WERI-Rb-1 (cell line): ENCODE data around the gene TNFRSF21.

Experiments
- DNase-seq: peaks from one replicate; pipeline ENCODE4 v3.0.0-alpha.2; 2020
- H3K27ac ChIP-seq: fragments of 250-450 bp; sonication (Bioruptor Pico); 2 replicates; pipeline ENCODE4 v1.5.1; 2020; ENCODE audit warnings: mild to moderate bottlenecking, moderate library complexity
- H3K27me3 ChIP-seq: fragments of 250-450 bp; sonication (Bioruptor Pico); 2 replicates; pipeline ENCODE4 v1.5.1; 2021; ENCODE audit warnings: mild to moderate bottlenecking, low read depth, moderate library complexity; ENCODE audit not compliant: insufficient read depth, severe bottlenecking
- H3K36me3 ChIP-seq: fragments of 250-450 bp; sonication (Bioruptor Pico); 2 replicates; pipeline ENCODE4 v1.5.1; 2020; ENCODE audit warnings: mild to moderate bottlenecking, moderate library complexity
- H3K4me3 ChIP-seq: 2 replicates; pipeline ENCODE4 v1.5.1; 2011; ENCODE audit warnings: low read depth, mild to moderate bottlenecking, control low read depth, low read length
- H3K9me3 ChIP-seq: fragments of 250-450 bp; sonication (Bioruptor Pico); 2 replicates; pipeline ENCODE4 v1.5.1; 2021; ENCODE audit warnings: mild to moderate bottlenecking, moderate library complexity; ENCODE audit not compliant: severe bottlenecking
- TF ChIP-seq, protein P1 (sequence below): IDR thresholded peaks from 2 replicates; pipeline ENCODE4 v1.5.1; 2011; ENCODE audit warnings: low read depth, mild to moderate bottlenecking, control low read depth, inconsistent platforms, low read length

TNFRSF21 gene

DNA sequence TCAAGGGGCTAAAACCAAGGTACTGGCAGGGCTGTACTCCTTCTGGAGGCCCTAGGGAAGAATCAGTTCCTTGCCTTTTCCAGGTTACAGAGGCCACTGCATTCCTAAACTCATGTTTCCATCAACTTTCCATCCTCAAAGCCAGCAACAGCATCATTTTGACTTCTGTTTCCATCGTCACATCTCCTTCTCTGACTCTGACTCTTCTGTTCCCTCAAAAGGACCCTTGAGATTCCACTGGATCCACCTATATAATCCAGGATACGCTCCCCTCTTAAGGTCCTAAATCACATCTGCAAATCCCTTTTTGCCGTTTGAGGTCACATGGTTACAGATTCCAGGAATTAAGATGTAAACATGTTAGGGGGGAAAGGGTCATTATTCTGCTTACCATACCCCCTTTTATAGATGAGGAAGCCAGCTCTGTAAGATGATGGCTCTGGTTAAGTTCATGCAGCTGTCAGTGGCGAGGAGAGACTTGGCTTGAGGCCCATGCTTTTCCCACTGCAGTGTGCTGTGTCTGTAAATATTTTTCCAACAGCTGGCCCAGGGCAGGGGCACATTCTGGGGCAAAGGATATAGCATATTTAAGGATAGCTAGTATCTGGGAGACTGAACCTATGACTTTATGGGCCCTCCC is 114.6 kb downstream of the TNFRSF21 start:
- Histone ChIP-seq H3K36me3 (no peaks in the 10 kb centered on the region), H3K27ac (no peak overlapping the region), H3K27me3 (no peaks in the 10 kb centered on the region), H3K9me3 (no peaks in the 10 kb centered on the region), H3K4me3 (no peak overlapping the region)
- no peak for DNase-seq
- TF ChIP-seq, protein P1, sequence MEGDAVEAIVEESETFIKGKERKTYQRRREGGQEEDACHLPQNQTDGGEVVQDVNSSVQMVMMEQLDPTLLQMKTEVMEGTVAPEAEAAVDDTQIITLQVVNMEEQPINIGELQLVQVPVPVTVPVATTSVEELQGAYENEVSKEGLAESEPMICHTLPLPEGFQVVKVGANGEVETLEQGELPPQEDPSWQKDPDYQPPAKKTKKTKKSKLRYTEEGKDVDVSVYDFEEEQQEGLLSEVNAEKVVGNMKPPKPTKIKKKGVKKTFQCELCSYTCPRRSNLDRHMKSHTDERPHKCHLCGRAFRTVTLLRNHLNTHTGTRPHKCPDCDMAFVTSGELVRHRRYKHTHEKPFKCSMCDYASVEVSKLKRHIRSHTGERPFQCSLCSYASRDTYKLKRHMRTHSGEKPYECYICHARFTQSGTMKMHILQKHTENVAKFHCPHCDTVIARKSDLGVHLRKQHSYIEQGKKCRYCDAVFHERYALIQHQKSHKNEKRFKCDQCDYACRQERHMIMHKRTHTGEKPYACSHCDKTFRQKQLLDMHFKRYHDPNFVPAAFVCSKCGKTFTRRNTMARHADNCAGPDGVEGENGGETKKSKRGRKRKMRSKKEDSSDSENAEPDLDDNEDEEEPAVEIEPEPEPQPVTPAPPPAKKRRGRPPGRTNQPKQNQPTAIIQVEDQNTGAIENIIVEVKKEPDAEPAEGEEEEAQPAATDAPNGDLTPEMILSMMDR = no peak

DNA sequence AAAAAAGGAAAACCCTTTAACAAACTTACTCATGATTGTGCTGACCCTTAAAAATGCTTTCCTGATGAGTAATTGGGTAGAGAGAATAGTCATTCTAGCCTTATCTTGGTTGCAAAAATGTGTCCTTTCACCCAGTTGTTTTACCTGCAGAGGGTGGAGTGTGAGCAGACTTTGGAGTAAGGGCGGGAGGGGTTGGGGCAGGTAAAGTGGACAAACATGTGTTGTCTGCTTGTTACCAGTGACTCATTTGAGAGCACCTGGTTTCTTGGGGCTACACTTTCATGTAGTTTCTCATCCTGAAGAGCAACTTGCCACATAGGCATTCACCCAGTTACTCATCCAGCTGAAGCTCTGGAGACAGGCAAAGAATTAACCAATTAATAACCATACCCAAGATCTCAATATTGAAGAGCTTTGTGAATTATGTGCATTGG is 121.1 kb downstream of the TNFRSF21 start:
- no peak for DNase-seq
- Histone ChIP-seq H3K36me3 (no peaks in the 10 kb centered on the region), H3K9me3 (no peaks in the 10 kb centered on the region), H3K4me3 (no peak overlapping the region), H3K27ac (no peak overlapping the region), H3K27me3 (no peaks in the 10 kb centered on the region)
- TF ChIP-seq, protein P1 = no peak

DNA sequence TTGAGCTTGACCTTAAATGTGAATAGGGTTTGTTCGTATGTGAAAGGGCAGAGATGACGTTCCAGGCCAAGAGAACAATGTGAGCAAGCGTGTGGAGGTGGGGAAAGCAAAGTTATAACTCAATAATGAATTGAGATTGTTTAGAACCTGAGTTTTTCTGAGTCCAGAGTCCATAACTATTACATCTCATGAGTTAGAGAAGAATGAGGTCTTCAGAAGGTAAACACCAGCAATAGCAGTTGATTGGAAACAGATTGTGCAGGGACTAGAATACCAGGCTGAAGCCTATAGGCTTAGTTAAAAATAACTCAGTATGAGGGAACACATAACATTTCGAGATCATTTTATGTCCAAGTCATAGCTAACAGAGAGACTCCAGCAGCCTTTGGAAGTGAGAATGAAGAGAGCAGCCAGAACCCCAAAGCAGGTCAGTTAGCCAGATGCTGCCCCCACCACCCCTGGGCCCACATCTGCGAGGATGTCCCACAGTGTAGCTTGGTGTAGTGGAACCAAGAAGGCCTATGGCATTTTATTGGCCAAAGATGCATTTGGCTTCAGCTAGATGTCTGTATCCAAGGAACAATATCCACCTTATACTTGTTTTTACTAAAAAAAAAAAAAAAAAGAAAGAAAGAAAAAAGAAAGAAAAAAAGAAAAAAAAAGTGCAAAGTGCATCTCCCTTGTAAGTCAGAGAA is 121.7 kb downstream of the TNFRSF21 start:
- no peak for DNase-seq
- no peak overlapping the region for H3K27ac ChIP-seq

GRCh38 chr6:47187113-47187512 is 122.6 kb downstream of the TNFRSF21 start:
- no peak overlapping the region for H3K4me3 ChIP-seq
- H3K36me3 ChIP-seq = no peaks in the 10 kb centered on the region
- H3K9me3 ChIP-seq = no peaks in the 10 kb centered on the region
- H3K27me3 ChIP-seq = no peaks in the 10 kb centered on the region
- TF ChIP-seq, protein P1 = no peak
- no peak overlapping the region for H3K27ac ChIP-seq
- DNase-seq = no peak

More for the DNA sequence above, 121.7 kb downstream of the TNFRSF21 start:
- no peaks in the 10 kb centered on the region for H3K9me3 ChIP-seq
- TF ChIP-seq, protein P1 = no peak
- H3K27me3 ChIP-seq = no peaks in the 10 kb centered on the region
- H3K4me3 ChIP-seq = no peak overlapping the region
- H3K36me3 ChIP-seq = no peaks in the 10 kb centered on the region

- no peak for DNase-seq
- no peaks in the 10 kb centered on the region for H3K27me3 ChIP-seq
- no peak overlapping the region for H3K27ac ChIP-seq
- TF ChIP-seq, protein P1 = no peak
- H3K36me3 ChIP-seq = no peaks in the 10 kb centered on the region
- no peak overlapping the region for H3K4me3 ChIP-seq
- H3K9me3 ChIP-seq = no peaks in the 10 kb centered on the region
Measured at GRCh38 chr6:47182291-47182957, 127.3 kb downstream of the TNFRSF21 start.
